Urothelium cell line (cell line): ENCODE data around the gene CBLIF.
"Not testable (repeated sequence)": the region's sequence is repeated elsewhere in the genome, so short reads cannot be mapped to it uniquely, and the experiment has no call there.

Source experiments
- DNase-seq: peaks from one replicate; pipeline ENCODE4 v3.0.0; 2011; ENCODE audit warnings: low spot score, mixed read lengths
- FAIRE-seq: peaks from 2 replicates; lab custom pipeline; 2011; peaks lifted over from hg19 to GRCh38; lab: Jason Lieb, UNC

Gene CBLIF

DNA sequence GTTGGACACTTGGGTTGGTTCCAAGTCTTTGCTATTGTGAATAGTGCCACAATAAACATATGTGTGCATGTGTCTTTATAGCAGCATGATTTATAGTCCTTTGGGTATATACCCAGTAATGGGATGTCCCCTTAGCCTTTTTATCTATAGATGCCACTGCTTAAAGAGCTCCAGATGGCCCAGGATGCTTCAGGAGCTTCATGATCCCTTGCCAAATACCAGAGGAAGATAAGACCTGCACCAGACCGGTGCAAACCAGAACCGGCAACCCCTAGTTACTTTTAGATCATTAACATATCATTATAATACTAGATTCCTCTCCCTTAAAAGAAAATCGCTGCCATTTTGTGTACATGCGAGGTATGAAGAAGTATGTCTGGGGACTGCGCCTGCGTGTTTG lies 3.1 kb upstream of the CBLIF start:
- not testable (repeated sequence) for FAIRE-seq, DNase-seq

DNA sequence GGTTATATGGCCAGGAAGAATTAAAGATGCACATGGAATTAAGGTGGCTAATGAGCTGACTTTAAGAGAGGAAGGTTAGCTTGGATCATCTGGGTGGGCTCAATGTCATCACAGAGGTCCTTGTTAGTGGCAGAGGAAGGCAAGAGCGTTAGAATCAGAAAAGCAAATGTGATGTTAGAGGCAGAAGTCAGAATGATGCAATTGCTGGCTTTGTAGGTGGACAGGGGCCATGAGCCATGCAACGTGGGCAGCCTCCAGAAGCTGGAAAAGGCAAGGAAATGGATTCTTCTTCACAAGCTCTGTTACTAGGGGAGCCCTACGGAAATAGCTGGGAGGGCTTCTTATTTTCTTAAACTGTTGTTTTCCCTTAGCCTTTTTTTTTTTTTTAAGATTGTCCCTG lies 2.3 kb upstream of the CBLIF start:
- DNase-seq (no peak), FAIRE-seq (no peak)

DNA sequence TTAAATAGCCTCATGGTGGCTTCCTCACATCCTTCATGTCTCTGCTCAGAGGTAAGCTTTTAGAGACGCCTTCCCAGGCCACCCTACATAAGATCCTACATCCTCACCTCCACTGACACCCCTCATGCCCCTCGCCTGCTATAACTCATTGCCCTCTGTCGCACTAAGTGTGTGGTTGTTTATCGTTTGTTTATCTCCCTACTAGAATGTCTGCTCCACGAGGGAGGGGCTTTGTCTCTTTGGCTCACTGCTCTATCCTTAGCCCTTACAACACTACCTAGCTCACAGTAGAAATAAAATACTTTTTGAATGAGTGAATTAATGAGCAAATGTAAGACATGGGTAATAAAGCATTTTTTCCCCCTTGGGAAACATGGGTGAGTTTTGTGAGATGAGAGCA lies 1.3 kb upstream of the CBLIF start:
- no peak for DNase-seq
- no peak for FAIRE-seq

DNA sequence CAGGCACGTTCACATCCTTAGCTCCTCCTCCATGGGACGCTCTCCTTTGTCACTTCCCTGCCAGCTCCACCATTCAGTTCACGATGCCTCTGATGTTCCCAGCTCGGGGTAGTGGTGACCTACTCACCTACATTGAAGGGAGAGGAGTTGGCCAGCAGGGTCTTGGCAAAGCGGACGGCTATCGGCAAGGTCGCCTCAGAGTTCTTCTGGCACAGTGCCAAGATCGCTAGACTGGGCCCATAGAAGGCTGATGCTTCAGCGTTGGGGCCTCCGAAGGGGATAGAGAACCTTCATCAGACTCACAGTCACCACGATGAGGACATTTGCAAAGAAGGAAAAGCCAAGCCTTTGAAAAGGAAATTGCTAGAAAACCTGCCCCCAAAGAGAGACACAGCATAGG lies 3.0 kb downstream of the CBLIF start:
- DNase-seq = no peak
- no peak for FAIRE-seq

DNA sequence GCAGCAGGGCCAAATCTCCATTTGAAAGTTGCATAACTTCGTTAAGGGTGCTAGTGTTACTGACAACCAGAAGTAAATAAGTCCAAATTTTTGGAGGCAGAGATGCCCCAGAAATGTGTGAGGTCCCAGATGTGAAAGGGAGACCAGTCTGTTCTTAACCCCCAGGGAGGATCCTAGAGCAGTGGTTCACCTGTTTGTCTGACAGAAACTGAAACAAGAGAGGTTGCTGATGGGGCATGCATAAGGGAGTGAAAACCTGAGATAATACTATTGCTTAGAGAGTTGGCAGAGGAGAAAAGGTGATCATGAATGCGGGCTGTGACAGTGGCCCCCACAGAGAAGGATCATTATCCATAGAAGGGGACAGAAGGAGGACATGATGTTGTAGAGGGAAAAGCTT lies 3.8 kb downstream of the CBLIF start:
- DNase-seq = no peak
- no peak for FAIRE-seq

DNA sequence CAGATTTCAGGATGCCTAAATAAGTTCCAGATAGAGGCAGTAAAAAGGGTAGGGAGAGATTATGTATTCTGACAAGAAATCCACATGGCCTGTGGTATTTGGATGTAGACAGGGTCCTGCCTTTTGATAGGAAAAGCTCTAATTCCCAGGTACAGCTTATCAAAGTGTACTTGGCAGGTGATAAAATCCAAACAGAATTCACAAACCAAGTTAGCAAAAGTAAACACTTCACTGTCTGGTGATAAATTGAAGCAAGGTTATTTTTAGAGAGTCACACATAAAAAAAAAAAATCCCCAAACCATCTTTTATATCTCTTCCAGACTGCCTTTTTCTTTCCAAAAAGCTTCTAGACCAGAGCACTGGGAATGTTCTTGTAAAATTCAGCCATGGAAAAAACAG lies 5.7 kb downstream of the CBLIF start:
- FAIRE-seq (no peak), DNase-seq (no peak)

DNA sequence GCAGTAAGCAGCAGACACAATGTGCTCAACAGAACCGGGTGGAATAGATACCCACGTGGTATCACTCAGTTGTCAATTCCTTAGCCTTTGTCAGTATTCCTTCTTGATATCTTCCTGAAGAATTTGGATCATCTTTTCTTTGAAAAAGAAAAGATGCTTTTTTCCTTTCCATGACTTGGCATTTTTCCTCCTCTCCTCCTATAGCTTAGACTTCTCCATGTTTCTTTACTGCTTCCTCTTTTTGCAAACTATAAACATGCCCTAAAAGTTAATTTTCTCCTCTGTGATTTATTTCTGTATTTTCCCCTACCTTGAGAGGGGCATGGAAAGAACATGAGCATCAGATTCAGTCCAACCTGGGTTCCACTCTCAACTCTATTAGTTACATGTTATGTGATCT lies 11.7 kb downstream of the CBLIF start:
- no peak for FAIRE-seq
- no peak for DNase-seq

DNA sequence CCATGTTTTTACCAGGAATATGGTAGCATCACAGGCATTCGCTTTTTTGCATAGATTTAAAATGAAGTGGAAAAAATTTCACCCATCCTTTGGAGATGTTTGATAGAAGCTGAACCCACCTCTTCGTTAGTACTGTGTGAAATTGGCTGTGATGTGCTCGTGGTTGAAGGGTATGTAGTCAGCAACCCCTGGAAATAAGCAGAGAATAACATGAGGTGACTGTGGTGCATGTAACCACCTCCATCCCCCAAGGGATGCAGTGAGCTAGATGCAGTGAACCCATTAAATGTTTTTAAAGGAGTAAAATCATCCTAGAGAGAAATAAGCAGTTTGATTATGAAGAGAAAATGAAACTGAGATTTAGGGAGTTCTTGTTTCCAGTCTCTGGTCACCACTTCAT lies 15.9 kb downstream of the CBLIF start:
- no peak for FAIRE-seq
- no peak for DNase-seq

DNA sequence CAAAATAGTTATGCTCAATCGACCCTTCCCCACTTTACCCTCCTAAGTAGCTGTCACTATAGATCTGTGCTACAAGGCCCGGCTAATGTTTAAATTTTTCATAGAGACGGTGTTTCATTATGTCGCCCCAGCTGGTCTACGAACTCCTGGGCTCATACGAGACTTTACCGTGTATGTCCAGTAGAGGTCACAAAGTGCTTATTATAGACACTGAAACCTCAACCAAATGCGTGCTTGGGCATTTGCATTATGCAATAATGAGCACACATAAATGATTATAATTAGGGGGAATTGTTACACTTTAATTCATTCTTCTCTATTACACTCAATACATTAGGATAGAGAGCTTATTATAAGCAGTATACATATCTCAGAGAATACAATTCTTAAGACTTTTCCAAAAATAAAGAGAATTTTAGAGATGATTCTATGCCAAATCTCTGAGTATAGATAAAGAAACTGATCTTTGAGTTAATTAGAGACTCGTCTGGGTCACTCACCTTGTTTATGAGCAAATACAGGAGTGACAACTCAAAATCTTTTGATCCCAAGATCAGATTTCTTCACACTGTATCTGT lies 22.2 kb downstream of the CBLIF start:
- FAIRE-seq (no peak), DNase-seq (peak; percentile 58)

DNA sequence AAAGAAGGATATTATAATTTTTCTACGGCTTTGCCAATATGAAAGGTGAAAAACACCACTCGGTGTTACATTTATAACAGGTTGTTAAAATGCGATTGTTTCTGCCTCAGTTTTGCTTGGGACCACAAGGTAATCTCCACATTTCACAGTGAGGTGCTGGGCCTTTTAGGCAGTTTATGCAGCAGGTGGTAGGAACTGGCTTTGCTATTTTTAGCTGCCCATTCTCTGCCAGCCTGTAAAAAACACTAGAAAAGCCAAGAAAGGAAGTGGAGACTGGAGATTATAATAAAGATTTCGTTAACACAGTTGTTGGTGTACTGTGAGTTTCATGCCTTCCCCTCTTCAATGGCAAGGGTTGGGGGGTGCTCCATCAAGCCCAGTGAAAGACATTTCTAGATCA lies 26.7 kb downstream of the CBLIF start:
- FAIRE-seq (no peak), DNase-seq (no peak)

DNA sequence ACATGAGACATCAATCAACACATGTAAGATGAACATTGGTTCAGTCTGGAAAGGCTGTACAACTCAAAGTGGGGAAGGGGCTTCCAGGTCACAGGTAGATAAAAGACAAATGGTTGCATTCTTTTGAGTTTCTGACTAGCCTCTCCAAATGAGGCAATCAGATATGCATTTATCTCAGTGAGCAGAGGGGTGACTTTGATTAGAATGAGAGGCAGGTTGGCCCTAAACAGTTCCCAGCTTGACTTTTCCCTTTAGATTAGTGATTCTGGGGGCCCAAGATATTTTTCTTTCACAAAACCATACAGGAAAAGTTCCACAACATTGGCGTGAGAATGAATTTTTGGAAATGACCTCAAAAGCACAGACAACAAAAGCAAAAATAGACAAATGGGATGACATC lies 28.9 kb downstream of the CBLIF start:
- not testable (repeated sequence) for DNase-seq, FAIRE-seq

DNA sequence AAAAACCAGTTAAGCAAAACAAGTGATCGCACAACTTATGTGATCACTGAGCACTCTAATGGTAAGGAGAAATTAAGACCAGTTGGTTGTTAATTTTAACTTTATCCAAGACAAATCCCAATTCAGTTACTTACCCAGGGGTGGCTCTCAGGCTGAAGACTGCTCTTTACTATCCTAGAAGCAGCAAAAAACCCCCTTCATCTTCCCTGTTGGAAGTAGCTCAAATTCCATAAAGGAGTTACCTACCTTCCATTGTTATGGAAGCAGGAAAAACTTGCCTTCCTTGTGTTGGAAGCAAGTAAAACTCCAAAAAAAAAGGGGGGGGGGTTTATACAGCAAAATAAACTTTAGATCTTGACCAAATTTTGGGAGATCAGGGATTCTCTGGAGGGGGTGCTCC lies 29.5 kb downstream of the CBLIF start:
- FAIRE-seq (no peak), DNase-seq (no peak)

DNA sequence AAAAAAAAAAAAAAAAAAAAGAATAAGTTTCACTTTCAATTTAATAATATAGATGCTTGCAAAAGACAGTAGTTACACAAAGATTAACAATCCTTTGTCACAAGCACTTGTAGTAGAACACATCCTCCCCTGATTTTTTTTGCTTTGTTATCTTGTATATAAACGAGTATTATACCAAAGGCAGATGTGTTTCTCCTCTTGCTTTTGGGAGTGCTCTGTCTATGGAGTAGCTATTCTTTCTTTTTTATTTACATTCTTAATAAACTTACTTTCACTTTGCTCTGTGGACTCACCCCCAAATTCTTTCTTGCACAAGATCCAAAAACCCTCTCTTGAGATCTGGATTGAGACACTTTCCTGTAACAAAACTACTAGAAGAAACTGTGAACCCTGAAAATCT lies 31.3 kb downstream of the CBLIF start:
- no peak for DNase-seq
- FAIRE-seq = no peak

DNA sequence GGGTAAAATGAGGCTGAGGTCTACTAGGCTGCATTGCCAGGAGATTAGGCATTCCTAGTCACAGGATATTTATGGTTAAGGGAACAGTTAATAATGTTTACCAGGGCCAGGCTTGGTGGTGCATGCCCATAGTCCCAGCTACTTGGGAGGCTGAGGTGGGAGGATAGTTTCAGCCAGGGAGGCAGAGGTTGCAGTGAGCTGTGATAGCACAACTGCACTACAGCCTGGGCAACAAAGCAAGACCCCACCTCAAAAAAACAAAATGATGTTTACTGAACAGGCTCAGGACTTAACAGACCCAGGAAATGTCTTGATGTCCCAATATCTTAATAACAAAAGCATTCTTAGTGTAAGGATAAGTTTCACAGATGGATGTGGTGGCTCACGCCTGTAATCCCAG lies 31.9 kb downstream of the CBLIF start:
- FAIRE-seq (no peak), DNase-seq (no peak)

DNA sequence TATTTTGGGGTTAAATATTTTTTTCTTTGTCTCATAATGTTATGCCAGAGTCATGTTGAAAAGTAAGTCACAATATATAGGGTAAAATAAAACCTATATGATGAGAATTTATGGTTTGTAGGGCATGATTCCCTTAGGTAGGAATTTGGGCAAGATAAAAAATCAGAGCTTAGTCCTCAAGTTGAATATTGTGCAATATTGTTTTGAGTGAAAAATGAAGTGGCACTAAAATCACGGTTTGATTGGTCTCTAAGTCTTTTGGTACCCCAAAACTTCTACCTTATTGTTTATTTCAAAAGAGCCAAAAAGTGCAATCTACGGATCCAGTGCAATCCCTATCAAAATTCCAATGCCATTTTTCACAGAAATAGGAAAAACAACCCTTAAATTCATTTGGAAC lies 33.1 kb downstream of the CBLIF start:
- FAIRE-seq (no peak), DNase-seq (no peak)

DNA sequence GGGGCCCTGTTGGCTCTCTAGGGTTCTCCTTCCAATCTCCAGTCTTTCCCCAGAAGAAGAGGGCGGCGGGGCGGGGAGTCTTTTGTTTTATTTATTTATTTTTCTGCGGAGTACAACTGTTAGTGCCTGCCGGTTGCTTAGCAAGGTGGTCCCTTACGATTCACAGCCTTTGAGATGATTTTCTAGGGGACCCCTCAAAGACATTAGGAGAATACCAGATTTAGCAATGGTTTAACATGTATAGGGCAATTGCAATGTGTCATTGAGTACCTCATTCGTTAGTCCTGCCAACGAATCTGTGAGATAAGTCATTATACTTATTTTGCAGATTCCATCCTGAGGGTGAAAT lies 34.4 kb downstream of the CBLIF start:
- FAIRE-seq (no peak), DNase-seq (no peak)

DNA sequence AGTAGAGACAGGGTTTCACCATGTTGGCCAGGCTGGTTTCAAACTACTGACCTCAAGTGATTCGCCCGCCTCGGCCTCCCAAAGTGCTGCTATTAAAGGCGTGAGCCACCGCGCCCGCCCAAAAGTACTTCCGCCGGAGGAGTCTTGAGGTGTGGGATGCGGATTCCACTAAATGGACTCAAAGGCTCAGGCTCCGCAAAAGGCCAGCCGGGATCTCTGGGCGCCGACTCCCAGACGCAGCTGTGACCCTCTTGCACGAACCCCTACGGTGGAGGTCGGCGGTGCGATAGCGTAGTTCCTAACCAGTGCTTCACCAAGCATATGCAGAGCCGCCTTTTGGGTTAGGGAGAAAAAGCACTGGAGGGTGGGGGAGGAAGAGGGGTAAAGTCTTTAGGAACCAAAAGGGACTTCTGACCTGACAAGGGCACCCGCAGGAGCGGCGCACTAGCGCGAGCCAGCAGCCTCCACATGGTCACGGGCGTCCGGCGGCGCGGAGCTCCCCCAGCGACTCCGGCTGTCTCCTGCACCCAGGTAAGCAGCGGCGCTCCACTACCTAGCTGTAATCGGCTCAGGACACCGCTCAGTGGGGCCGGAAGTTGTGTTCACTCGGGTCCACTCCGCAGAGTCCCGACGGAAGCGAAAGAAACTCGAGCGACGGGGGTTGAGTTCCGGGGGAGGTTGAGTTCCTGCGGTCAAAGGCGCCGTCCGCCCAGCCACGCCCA lies 34.9 kb downstream of the CBLIF start, which contains the start of gene MRPL16:
TSS of gene MRPL16 (minus strand) at position 590 of the 722 bp plus-strand sequence. CDS start at position 470, 120 bp downstream.
- FAIRE-seq = no peak
- peak; percentile 88 for DNase-seq

DNA sequence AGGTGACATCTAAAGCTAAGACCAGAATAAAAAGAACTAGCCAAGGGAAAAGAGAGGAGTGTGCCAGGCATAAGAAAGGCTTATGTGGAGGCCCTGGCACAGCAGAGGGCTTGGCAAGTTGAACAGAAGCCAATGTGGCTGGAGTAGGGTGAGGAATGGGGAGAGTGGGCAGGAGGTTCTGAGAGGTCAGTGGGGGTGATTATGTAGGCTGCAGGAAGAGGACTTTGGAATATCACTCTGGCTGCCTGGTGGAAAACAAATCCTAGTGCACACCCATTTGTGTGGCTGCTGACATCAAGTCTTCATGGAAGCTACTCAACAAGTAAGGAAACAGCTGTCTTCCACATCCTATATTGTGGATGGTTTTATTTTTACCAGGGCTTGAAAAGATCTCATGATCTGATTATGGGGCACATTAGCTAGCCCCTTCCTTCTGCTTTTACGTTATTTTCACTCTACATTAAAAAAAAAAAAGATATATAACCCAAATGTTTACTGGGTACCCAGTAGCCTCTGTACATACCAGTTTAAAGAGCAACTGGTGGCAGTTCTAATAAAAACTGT lies 38.2 kb downstream of the CBLIF start:
- FAIRE-seq = no peak
- no peak for DNase-seq

DNA sequence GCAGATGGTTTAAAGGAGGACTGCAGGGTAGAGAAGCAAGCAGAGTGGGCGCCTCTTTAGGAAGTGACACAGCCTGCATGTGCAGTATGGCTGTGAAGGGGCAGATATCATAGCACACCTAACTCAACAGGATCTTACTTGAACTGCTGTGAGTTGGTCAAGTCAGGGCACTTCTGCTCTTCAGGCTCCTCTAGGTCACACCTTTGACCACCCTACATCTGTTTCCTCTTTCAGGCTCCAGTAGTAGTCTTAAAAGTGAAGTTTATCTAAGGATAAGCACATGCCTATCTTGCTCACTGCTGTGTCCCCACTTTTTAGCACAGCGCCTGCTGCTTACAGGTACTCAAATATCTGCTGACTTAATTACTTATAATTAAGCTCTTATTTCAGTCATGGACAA lies 41.2 kb downstream of the CBLIF start:
- FAIRE-seq (no peak), DNase-seq (no peak)

DNA sequence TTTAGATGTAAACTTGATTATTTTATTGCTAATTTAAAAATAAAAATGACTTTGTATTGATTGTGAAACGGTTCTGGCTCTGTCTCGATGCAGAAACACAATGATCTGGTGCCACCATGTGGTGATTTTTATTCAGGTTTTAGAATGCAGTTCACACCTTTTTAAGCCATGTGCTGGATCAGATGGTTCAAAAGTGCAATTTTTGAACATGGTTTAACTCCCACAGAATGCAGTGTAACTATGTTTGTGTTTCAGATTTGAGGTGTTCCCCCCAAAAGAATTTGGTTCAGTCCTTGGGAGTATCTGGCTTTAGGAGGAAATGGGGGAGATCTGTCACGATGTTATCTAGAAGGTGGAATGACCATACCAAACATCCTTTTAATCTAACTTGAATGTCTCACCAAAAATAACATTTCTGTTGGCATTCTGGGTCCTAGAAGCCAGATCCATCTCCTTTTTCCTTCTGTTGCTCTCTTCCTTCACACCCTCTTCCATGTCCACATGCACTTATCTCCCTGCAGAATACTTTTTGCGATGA lies 42.6 kb downstream of the CBLIF start:
- DNase-seq = peak; percentile 40
- no peak for FAIRE-seq

DNA sequence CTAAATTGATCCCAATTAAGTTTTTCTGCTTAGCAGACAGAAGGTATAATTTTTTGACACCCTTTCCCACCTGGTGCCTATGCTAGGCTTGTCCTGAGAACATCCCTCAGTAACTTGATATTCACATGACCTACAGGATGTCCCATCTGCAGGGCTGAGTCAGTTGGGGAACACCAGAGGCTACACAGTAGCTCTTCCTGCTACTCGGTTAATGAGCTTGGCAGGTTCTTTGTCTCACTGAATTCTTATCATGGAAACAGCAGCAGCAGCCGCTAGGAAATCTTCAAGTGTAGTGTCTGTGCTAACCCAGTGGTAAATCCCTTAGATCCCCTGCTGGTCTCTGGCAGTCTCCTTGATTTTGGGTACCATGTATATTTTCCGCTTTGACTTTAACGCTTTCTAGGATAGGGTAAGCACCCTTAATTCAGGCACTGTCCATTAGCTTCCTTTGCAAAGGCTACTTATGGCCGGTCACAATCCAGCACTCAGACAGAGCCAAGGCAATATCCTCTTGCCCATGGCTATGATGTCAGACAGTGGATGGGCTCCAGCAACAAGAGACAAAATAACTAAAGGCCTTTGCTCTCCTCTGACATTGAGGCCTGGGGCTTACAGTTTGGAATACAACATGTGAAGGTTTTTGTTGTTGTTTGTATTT lies 43.2 kb downstream of the CBLIF start:
- FAIRE-seq (no peak), DNase-seq (no peak)
